T-helper 9 cell (primary cell): Measurements from ENCODE around the gene PAM16.

Experiments
- DNase-seq: peaks from one replicate; pipeline ENCODE4 v3.0.0-alpha.2; 2020

The PAM16 gene

GRCh38 chr16:4332623-4333307 is 18.4 kb downstream of the PAM16 start:
- DNase-seq: no peak

GRCh38 chr16:4332083-4332482 is 19.0 kb downstream of the PAM16 start:
- no peak for DNase-seq

DNA sequence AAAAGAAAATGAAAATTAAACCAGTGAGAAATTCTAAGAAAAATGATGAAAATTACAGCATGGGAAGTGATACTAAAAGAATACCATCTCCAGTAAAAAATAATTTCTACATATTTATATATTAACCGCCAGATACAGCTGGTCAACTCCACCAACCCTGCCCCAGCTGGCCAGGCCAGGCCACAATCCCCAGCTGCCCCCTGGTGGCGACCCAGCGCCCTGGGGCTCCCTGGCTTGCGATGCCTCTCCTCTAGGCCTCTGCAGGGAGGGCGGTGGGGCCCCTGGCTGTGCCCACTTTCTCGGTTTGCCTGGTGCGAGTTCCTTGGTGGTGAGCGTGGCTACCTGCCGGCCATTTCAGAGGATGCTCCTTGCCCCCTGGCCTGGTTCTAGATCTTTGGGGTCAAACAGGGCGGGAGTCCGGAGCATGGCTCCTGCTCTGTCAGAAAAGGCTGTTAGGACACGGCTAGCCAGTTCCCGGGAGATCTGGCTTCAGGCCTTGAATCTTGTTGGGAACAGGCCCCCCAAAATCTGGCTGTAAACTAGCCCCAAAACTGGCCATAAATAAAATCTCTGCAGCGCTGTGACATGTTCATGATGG is 20.7 kb downstream of the PAM16 start:
- DNase-seq: peak; percentile 74

DNA sequence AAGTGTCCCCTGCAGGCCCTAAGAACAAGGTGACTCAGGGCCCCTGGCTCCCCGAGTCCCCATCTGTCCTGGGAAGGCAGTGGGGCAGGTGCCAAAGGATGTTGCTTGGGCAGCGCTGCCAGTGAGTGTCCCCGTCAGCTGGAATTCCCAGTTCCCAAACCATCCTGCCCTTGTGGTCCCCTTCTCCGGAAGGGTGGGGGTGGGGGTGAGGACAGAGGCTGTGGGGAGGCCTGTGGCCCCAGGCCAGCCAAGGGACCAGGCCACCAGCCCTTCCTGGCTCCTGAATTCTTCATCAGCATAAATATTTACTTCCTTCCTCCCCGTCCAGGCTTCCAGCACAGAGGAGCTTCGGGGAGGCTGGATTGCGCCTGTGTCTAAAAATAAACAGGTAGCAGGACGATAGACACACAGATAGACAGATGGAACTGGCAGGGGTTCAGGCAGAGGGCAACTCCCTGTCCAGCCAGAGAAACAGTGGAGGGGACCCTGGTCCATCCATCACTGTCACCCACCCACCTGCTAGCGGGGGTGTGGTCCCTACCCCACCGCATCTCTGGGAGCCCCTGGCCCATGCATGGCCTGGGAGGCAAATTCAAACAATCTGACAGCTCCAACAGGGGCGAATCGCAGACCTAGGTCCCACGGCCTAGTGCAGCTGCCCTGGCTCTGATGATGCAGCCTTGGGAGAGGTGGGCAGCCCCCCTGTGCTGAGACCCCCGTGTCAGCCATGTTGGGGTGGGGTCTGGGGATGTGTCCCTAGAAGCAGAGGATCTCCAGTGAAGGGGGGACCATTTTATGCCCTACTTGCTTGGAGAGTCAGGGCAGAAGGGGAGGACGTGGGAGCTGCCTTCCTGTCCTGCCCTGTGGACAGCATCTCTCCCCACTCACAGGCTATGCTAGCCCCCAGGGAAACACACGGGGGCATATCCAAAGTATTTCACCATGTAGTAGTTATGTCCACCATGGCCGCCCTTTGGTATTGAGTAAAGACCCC is 22.0 kb downstream of the PAM16 start:
- no peak for DNase-seq

- peak; percentile 41 for DNase-seq
Measured at GRCh38 chr16:4328046-4328781, 22.9 kb downstream of the PAM16 start.

DNA sequence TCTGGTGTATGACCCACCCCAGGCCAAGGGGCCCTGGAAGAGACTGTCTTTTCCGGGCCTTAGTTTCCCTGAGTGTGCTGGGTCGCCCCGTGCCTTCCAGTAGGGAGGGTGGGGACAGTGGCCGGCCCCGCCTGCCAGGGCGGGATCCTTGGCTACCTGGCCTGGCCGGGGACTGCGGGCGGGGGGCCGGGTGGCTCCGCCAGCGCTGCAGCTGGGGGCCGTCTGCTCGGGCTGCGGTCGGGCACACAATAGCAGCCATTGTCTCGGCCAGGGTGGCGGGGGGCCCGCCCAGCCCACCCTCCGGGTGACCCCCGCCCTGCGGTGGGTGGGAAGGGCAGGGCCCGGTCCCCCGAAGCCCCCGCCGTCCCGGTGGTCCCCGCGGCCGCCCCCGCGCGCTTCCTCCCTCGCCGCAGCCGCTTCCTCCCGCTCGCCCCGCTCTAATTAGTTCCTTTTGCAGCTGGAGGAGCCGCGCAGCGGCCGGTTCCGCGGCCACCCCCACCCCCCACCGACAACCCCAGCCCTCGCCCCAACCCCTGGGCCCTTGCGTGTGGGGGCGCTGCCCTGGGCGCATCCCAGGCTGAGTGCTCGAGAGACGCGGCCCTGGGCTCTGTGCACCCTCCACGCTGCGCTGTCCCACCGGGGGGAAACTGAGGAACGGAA is 23.6 kb downstream of the PAM16 start:
- DNase-seq: no peak

GRCh38 chr16:4325253-4325758 is 25.8 kb downstream of the PAM16 start:
- DNase-seq: no peak

DNA sequence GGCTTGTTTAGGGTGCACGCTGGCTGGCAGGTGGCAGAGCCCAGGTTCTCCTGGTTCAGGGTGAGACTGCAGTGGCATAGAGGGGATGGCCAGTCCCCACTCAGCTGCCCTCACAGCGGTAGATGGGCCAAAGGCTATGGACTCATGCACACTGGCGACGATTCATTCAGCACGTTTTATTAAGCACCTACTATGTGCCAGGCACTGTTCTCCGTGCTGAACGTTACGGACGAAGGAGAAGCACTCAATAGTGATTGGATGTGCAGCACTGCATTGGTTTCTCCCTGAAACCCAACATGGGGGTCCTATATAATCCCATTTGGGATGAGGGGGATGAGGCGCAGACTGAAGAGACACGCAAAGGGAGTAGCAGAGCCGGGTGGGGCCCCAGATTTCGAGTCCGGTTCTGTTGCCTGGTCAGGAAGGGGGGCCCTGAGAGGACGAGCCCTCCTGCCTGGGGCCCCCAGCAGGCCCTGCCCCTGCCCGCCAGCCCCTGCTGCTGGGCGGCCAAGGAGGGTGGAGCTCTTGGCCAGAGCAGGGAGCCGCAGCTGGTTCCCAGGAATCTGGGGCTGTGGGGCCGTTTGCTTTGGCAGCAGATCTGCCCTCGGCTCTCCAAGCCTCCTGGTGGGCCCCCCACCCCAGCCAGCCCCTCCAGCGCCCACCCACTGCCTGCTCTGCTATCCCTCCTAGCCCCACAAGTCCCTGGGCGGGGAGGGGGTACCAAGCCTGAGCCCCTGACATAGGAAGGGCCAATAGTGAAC is 26.4 kb downstream of the PAM16 start:
- DNase-seq: no peak

DNA sequence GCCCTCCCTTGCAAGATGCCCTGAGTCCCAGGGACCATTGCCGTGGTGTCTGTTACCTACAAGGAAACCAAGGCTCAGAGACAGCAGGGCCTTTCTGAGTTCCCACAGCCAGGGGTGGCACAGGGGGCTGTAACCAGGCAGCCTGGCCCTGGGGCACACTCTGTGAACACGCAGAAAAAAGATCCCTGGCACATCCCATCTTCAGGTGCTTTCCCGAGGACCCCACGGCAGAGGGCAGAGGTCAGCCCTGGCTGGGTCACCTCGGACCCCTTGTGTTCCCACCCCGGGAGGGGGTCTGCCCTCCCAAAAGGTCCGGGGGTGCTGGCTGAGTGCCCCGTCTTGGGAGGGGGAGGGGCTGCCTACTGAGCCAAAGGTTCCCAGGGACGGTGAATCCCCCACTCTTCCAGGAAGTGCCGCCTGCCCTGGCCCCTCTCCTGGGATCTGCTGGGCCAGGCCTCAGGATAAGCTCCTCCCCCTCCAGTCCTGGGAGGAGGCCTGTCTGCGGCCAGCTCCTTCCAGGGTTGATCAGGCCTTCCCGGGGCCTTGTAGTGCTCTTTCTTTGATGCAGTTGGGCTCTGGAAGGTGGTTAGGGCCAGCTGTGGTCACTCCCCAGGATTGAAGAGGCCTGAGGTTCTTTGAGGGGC is 27.2 kb downstream of the PAM16 start:
- DNase-seq: no peak

DNA sequence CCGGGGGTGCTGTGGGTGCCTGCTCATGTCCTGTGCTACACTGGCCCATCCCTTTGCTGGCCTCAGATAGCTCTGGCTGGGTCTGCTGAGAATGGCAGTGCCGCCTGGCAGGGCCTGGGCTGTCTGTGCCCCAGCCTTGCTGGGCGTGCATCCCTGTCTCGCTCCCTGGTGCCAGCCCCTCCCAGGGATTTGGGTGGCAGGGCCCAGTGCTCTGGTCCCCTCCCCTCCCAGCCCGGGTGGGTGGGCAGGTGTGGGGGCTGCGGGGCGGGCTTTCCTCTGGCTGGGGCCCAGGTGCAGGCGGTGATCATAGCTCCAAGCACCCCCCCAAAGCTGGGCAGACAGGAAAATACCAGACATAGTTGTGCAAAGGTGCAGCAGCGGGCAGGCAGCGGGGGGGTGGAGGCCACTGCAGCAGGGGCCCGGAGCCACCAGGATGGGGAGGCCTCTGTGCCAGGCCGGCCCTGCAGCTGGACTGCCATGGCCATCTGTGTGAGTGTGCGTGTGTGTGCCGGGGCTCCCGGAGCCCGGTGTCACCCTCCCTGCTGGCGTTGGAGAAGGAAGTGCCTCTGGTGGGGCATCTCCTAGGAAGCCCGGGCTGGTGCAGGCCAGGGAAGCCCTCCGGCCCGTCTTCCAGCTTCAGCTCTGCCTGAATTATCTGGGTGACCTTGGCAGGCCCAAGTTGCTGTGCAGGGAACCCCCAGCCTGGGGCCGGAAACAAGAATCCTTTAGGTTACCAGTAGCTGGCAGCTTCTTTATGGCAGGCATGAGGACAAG is 27.9 kb downstream of the PAM16 start:
- no peak for DNase-seq

- no peak for DNase-seq
Measured at GRCh38 chr16:4322121-4323052, 28.7 kb downstream of the PAM16 start.

- DNase-seq: no peak
Measured at GRCh38 chr16:4321286-4322120, 29.6 kb downstream of the PAM16 start.

DNA sequence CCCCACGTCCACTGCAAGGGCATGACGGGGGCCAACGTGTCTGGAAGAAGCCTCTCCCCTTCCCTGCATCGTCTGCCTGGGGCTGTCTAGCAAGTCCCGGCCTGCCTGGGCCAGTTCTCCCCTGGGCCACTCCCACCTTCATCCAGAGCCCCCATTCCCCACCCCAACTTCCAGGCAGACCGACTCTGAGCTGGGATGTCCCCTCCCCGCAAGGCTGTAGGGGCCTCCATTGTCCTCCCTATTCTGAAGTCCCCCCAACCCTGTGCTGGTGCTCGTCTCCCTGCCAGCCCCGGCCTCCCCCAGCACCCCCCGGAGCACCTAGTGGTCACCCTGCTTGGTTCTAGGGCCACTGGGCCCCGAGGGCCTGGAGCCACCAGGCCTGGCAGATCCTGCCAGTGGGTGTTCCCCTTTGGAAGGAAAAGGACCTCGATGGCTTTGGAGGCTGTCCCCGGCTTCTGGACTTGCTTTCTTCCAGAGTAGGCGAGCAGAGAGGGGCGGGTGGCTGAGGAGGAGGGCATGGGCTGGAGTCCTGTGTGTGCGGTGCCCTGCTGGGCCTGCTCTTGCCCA is 30.5 kb downstream of the PAM16 start:
- DNase-seq: no peak

DNA sequence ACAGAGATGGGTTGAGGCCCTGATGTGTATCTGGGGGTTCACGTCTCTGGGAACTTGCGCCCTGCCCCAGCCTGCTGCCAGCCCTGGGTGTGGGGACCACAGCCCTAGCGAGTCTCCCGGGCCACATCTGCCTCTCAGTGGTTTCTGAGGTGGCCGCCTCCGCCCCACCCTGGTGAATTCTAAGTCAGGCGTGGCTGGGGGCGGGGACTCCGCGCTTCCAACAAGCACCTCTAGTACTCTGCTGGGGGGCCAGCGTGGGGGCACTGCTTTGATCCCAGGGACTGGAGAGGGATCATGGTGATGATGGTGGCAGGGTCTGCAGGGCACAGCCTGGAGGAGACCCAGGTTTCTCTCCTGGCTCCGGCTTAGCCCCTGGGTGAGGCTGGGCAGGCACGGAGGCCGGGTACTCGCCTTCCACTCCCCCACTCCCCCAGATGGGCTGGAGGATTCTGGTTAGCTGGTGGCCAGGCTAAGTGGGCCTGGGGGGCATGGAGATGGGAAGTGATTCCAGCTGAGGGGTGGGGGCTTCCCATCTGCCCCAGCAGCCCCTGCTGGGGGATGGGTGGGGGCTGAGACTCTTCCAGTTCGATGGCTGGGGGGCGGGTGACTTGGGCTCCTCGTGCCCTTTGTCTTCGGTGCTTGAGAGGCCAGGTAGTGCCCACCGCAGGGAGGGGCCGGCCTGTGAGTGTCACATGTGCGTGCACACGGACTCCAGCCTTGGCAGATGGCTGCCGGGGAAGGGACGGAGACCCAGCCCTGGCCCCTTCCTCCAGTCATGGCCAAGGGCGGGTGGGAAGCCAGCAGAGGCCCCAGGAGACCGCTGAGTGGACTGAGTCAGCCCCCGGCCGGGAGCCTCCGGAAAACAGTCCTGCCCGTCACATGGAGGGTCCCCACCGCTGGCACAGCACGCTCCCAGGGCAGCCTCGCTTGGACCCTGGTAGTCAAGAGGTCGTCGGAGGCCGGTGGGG is 31.4 kb downstream of the PAM16 start:
- DNase-seq: peak; percentile 37

DNA sequence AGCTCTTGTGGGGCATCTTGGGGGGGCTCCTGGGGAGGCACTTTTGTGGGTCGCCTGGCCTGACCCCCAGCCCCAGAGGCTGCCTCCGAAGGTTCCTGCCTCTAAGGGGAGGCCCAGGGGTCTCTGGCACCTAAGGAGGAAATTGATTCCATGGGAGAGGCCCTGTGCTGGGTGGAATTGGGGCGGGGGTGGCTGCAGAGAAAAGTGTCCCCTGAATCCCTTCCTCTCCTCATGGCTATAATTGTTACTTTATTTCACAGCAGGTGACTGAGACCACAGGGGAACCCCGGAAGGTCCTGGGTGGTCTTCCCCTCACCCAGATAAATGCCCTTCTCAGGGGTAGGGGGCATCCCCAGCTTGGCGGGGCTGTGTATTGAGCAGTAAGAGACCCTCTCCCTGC is 32.2 kb downstream of the PAM16 start:
- no peak for DNase-seq

DNA sequence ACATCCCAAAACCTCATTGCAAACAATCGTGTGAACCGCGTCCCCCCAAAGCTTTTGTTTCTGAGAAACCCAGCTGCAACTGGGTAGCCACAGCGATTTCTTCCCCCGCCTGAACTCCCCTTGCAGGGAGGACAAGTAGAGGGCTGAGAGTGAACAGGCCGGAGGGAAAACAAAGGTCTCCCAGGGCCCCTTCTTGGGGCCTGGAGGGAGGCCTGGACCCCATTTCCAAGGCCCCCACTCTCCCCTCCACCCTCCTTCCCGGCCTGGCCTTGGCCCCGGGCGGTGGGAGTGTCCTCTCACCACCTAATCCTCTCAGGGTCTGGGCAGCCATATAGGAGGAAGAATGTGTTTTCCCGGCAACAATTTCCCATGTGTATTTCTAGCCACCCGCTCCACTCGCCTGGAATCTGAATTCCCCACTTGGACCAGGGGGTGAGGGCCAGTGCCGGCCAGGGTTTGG is 32.6 kb downstream of the PAM16 start:
- DNase-seq: no peak
